ENCODE results near the gene RRP1B.
"Not testable (repeated sequence)": the region's sequence is repeated elsewhere in the genome, so short reads cannot be mapped to it uniquely, and the experiment has no call there.

Gene RRP1B

GRCh38 chr21:43701936-43702784 lies 42.8 kb downstream of the RRP1B start:
- no peak for DNase-seq

GRCh38 chr21:43702785-43703034 lies 43.4 kb downstream of the RRP1B start:
- no peak for DNase-seq

- DNase-seq: no peak
These were observed 43.9 kb downstream of the RRP1B start for GRCh38 chr21:43703035-43703880.

GRCh38 chr21:43707462-43707861 lies 48.1 kb downstream of the RRP1B start:
- DNase-seq: no peak

GRCh38 chr21:43708745-43709381 lies 49.5 kb downstream of the RRP1B start:
- DNase-seq: no peak

GRCh38 chr21:43712268-43712942 lies 53.0 kb downstream of the RRP1B start:
- DNase-seq: no peak

GRCh38 chr21:43713123-43713522 lies 53.8 kb downstream of the RRP1B start:
- not testable (repeated sequence) for DNase-seq

GRCh38 chr21:43716376-43717165 lies 57.2 kb downstream of the RRP1B start:
- no peak for DNase-seq

GRCh38 chr21:43717166-43717853 lies 58.0 kb downstream of the RRP1B start:
- DNase-seq: no peak

GRCh38 chr21:43717967-43718871 lies 58.9 kb downstream of the RRP1B start:
- no peak for DNase-seq

- peak; percentile 90 for DNase-seq
These were observed 59.8 kb downstream of the RRP1B start, which contains the start of gene PDXK for GRCh38 chr21:43718872-43719747. Gene PDXK (plus strand): TSS chr21:43719129. CDS start chr21:43719295, 166 bp downstream.

GRCh38 chr21:43719748-43720538 lies 60.6 kb downstream of the RRP1B start:
- DNase-seq: peak; percentile 73

GRCh38 chr21:43720539-43721166 lies 61.3 kb downstream of the RRP1B start:
- DNase-seq: no peak

GRCh38 chr21:43721206-43721605 lies 61.8 kb downstream of the RRP1B start:
- no peak for DNase-seq

- no peak for DNase-seq
These were observed 62.6 kb downstream of the RRP1B start for GRCh38 chr21:43721939-43722338.

- DNase-seq: no peak
These were observed 64.3 kb downstream of the RRP1B start for GRCh38 chr21:43723648-43724047.

GRCh38 chr21:43726686-43727518 lies 67.5 kb downstream of the RRP1B start:
- no peak for DNase-seq

All from activated CD8-positive, alpha-beta memory T cell treated with anti-CD3 and anti-CD28 coated beads for 24 hours (primary cell).